SK-MEL-5 (cell line): ENCODE data around the gene TMEM53. TPM values are rescaled to one million over a fixed set of nuclear protein-coding genes. Genes with fewer than 3 reads are reported as not detected.
"Not testable (repeated sequence)": the region's sequence is repeated elsewhere in the genome, so short reads cannot be mapped to it uniquely, and the experiment has no call there.

Experiments used
- DNase-seq: peaks from one replicate; pipeline ENCODE4 v3.0.0-alpha.2; 2016; ENCODE audit warnings: low read depth, low spot score
- in situ Hi-C: cut with HindIII; loops from 2 replicates; pipeline ENCODE4 v1.10.0; 2016; ENCODE audit warnings: low sequenced_read_pairs, high pct_unique_total_duplicates, low pct_unique_long_range_greater_than_20kb
- total RNA-seq: library from RNA; depleted of rRNA; stranded (reverse); fragments of >200 nt; shearing (Covaris generic); gene quantifications from 2 replicates; pipeline ENCODE4 v1.2.3, GENCODE V29; 2014

Gene TMEM53
- total RNA-seq, 1 experiment from 2014 or later: 18.0 TPM

DNA sequence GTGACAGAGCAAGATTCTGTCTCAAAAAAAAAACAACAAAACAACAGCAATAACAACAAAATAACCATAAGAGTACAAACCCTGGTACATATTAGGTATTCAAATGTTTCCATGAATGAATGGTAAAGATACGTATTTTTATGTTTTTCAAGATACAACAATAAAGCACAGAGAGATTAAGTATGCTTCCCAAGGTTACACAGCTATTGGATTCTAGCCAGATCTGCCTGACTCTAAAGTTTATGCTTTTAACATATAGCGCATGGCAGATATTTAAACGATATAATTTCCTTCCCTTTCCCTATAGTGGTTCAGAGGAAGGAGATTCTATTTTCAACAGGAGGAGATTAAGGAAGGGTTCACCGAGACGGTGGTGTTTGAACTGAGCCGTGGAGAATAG, 31.2 kb upstream of the TMEM53 start:
- in situ Hi-C loops: no loop called here

DNA sequence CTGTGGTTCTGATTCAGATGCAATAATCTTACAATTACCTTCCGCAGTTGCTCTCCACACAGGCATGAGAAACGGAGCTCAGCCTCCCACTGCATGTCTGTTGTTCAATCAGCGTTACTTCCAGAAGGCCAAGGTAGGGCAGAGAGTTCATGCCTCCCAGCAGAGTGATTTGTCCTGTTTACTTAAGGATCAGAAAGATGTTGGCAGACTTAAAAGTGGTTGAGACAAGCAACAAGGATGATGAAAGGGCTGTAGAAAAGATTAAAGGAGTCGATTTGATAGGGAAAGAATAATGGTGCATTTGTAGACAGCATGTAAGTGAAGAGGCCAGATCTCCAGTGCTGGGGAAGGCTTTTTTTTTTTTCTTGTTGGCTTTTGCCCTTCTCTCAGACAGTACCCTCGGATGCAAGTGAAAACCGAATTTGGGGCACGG, 26.9 kb upstream of the TMEM53 start:
- no peak for DNase-seq
- in situ Hi-C loops: no loop called here

More for the DNA sequence above, 31.2 kb upstream of the TMEM53 start:
- DNase-seq: no peak

DNA sequence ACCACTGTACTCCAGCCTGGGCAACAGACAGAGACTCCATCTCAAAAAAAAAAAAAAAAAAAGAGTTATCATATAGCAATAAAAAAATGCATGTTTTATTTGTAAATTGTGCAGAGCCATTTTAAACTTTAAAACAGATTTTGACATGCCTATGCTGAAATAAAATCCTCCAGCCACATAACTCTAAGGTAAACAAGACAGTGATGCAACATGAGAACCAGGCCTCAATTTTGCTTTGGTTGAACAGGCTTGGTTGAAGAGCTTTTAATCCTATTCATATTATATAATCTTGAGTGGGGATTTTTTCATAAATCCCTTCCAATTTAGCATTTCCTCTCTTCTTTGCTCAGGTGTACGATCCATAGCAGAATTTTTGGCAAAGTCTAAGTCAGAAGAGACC, 26.3 kb upstream of the TMEM53 start:
- in situ Hi-C loops: no loop called here
- no peak for DNase-seq

GRCh38 chr1:44699375-44699774, 25.1 kb upstream of the TMEM53 start:
- DNase-seq, in situ Hi-C loops: not testable (repeated sequence)

DNA sequence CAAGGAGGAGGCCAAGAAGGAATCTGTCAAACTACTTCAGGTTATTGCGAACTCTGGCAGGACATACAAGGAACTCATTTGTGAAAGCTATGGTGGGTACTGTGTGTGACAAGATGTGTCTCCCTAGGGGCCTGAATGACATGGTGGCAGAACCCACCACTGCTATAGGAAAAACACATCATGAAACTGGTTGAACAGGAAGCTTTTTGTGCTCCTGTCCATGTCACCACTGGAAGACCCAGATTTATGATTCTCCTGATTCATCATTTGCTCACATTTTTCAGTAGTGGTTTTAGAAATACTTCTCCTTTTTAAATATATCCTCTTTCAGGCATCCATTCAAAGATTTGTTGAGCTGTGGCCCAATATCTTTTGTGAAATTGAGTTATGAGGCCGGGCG, 23.9 kb upstream of the TMEM53 start:
- in situ Hi-C loops: no loop called here
- no peak for DNase-seq

DNA sequence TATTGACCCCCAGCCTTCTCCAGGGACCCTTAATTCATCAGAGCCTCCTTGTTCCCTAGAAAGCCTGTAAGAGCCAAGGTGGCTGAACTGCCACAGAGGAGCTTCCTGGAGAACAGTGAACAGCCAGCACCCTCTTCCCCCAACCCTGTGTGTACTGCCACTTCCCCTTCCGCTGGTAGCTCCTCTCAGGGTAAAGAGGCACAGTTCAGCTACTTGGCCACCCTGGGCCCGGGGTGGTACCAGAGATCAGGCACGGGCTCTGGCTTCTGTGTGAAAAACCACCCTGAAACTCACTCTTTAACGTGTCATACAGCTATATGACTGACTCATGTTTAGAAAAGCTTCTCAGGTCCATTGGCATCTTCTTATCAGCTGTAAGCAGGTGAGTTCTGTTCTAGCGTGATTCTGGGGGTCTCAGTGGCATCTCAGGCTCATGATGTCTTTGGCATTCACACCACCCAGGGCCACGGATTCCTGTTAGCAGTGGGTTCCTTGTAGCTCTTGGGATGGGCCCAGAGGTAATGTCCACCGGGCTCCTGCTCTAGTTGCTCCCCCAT, 22.6 kb upstream of the TMEM53 start:
- DNase-seq: no peak
- in situ Hi-C loops: no loop called here

DNA sequence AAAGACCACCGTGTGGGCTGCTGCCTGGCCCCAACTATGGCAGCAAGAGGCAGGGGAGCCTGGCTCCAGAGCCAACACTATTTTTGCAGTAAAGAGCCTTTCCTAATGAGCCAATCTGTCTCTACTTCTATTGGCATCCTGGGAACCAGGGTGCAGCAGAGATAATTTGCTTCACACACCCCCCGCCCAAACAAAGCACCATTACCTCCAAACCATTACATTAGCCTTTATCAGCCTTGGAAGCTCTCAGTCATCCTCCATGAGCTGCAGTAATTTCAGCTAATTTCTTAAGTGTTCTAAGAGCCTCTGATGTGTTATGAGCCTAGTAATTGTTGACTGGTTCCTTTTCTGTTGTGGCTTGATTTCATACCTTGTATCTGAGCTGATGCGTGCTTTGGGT, 21.8 kb upstream of the TMEM53 start:
- DNase-seq: no peak
- in situ Hi-C loops: no loop called here

GRCh38 chr1:44695671-44696070, 21.4 kb upstream of the TMEM53 start:
- in situ Hi-C loops: no loop called here
- no peak for DNase-seq

DNA sequence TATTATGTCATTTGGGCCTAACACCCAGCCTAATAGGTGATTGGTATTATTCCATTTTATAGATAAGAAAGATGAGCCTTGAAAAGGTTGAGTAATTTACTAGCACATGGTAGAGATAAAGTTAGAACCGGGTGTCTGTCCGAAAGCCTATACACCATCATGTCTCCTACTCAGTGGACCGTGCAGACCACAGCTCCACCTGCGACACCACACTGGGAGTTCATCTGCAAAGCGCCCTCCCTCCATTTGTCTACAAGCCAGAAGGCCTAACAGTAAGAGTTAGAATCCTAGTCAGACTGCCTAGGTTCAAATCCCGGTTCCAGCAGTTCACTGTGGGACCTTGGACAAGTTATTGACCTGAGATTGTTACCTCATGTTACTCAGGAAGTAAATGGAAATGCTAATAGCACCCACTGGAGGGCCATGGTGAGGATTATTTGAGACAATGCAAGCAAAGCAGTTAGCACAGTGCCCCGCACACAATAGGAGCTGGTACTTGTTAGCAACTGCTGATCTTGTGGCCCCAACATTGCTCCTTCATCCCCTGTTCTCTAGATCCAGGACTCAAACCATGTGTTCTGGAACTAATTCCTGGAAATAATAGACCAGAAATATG, 20.7 kb upstream of the TMEM53 start:
- no peak for DNase-seq
- in situ Hi-C loops: no loop called here

DNA sequence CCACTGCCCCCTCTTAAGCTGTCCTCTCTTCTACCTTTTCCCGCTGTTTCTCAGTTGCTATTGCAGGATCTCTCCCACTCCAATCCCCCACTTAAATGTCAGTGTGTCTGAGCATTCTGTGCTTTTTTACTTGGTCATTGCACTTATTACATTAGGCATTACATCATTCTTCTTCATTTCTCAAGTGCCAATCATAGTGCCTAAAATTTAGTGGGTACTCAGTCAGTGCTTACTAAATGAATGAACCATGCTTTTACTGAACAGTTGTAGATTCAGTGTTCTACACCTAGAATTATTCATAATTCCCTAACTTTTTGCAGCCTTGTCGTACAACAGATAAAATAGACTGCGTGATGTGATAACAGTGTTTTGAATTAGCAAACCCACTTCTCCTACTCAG, 19.6 kb upstream of the TMEM53 start:
- in situ Hi-C loops: no loop called here
- no peak for DNase-seq

- no peak for DNase-seq
- in situ Hi-C loops: no loop called here
These were observed 18.9 kb upstream of the TMEM53 start for GRCh38 chr1:44693159-44693558.

DNA sequence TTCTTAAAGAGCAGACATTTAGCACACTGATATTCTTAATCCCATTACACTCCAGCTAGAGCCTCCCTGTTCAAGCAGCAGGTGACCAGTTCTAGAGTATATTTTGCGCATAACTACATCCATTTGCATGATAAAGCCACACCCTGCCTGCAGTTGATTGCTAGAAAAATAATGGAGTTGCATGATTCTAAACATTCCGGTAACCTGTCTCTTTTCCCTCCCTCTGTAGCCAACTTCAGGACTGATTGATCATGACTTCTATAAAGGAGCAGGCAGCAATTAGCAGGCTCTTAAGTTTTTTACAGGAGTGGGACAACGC, 15.1 kb upstream of the TMEM53 start:
- in situ Hi-C loops: no loop called here

GRCh38 chr1:44688760-44689446, 14.6 kb upstream of the TMEM53 start:
- no peak for DNase-seq
- in situ Hi-C loops: no loop called here

More for the DNA sequence above, 15.1 kb upstream of the TMEM53 start:
- DNase-seq: no peak

DNA sequence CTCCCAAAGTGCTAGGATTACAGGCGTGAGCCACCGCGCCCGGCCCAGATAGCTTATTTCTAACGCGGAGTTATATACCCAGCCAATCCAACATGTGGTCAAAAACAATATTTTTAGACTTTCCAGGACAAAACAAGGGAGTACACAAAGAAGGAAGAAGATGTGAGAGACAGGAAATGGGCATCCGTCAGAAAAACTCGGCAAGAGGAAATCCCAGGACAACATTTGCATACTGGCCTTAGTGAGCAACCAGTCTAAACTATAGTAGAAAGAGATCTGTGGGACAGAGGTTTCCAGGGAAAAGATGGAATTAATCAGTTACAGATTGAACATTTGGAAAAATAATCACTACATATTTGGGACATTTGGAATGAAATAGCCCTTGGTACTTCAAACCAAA, 11.6 kb upstream of the TMEM53 start:
- DNase-seq: no peak
- in situ Hi-C loops: no loop called here

- DNase-seq: no peak
- in situ Hi-C loops: no loop called here
These were observed 10.9 kb upstream of the TMEM53 start for GRCh38 chr1:44685218-44685617.

GRCh38 chr1:44684525-44684924, 10.2 kb upstream of the TMEM53 start:
- no peak for DNase-seq
- in situ Hi-C loops: no loop called here

GRCh38 chr1:44682883-44683265, 8.6 kb upstream of the TMEM53 start:
- no peak for DNase-seq
- in situ Hi-C loops: no loop called here

DNA sequence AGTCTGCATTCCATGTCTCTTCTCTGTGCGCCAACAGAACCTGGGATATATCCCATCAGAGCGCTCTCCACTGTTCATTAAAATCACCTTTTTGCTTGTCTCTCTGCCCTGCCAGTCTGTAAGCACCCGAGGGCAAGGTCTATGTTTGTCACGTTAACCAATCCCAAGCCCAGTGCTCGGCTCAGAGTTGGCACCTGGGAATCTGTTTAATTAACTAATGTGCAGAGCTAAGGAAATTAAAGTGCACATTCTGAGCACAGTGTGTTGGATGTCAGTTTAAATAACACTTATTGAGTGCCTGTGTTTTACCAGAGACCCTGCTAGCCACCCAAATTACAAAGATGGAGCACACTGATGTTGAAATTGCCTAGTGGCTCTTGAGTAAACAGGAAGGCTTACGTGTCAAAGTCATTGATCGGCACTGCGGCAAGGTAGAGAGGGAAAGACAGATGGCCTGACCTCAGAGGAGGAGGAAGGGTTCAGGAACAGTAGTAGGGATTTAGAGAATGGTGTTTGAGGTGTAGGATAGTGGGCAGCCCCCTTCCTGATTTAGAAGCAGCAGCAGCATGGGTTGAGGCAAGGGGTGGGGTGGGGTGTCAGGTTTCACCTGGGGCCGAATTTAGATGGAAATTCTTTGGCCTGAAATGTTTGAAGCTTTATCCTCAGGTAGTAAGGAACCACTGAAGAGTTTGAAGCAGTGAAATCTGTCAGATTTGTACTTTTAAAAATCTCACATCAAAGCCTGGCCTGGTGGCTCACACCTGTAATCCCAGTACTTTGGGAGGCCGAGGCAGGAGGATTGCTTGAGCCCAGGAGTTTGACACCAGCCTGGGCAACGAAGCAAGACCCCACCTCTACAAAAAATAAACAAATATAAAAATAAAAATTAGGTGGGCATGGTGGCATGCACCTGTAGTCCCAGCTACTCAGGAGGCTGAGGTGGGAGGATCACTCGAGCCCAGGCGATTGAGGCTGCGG, 7.9 kb upstream of the TMEM53 start:
- in situ Hi-C loops: no loop called here
- no peak for DNase-seq
